Measurements from ENCODE around the gene CFAP97. TPM values are rescaled to one million over a fixed set of nuclear protein-coding genes. Genes with fewer than 3 reads are reported as not detected.

The CFAP97 gene
- total and polyA plus RNA-seq, 2 donors from 2014 or later, result 8.0 to 39.4 TPM

DNA sequence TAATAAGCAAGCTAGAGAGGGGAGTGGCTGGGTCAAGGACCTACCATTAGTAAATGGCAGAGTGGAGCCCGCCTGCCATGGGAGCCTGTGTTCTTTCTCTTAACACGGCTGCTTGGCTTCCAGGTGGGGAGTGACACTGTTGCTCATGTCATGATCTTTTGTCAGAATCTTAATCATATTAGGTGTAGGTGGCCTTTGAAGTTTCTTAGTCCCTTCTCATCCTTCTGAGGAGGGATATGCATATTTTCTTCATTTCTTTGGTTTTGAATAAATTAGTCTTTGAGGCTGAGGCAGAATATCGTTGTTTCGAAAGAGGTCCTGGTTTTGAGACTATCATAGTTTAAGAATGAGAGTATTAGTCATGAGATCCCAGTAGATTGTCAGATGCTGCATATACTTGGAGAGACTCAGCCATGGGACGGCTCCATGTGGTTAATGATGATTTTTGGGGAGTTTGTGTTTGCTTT is 34.4 kb upstream of the CFAP97 start:
- TF ChIP-seq, protein P1, sequence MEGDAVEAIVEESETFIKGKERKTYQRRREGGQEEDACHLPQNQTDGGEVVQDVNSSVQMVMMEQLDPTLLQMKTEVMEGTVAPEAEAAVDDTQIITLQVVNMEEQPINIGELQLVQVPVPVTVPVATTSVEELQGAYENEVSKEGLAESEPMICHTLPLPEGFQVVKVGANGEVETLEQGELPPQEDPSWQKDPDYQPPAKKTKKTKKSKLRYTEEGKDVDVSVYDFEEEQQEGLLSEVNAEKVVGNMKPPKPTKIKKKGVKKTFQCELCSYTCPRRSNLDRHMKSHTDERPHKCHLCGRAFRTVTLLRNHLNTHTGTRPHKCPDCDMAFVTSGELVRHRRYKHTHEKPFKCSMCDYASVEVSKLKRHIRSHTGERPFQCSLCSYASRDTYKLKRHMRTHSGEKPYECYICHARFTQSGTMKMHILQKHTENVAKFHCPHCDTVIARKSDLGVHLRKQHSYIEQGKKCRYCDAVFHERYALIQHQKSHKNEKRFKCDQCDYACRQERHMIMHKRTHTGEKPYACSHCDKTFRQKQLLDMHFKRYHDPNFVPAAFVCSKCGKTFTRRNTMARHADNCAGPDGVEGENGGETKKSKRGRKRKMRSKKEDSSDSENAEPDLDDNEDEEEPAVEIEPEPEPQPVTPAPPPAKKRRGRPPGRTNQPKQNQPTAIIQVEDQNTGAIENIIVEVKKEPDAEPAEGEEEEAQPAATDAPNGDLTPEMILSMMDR (IDR thresholded peaks at IDR 0.05; ENCODE audit: borderline replicate concordance, extremely low read depth, insufficient read depth), result no peak
- Histone ChIP-seq H3K27ac (ENCODE audit: low read depth in 2 of 2, low read length in 2 of 2) (no peak overlapping the region), H3K4me1 (ENCODE audit: control insufficient read depth in 2 of 3, insufficient read depth in 2 of 3, low read depth in 1 of 3, low read length in 3 of 3) (no peaks in the 10 kb centered on the region), H3K27me3 (ENCODE audit: control insufficient read depth, insufficient read depth, low read length) (no peaks in the 10 kb centered on the region), H3K4me3 (ENCODE audit: low read length in 3 of 3) (no peak overlapping the region), H3K9me3 (ENCODE audit: control insufficient read depth in 2 of 3, insufficient read depth in 1 of 3, low read length in 3 of 3) (peaks cover 0 to 4% (median 0%) of the 10 kb centered on the region in 3 donors), H3K36me3 (ENCODE audit: control insufficient read depth in 2 of 3, insufficient read depth in 3 of 3, low read length in 3 of 3) (no peaks in the 10 kb centered on the region), H3K9ac (ENCODE audit: low read length in 3 of 3) (no peak overlapping the region)
- intact Hi-C loops (cut with DNase I), result no loop called here
- DNase-seq (no peak), FAIRE-seq (no peak)

DNA sequence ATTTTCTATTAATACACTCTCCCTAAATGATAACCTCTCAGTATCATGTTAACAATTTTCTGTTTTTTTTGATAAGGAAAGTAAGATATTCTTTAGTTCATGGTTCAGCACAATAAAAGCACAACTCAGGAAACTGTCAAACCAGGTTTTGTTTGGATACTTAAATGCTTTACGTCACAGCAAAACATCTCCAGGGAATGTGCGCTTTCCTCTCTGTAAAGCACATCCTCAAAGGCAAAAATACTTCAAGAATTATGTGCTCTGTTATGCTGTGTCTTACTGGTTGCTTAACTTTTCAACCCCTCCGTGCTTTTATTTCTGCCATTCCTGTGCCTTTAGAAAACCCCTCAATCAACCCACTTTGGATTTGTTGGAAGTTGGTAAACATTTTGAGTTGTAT is 33.4 kb upstream of the CFAP97 start:
- TF ChIP-seq, protein P1 (IDR thresholded peaks at IDR 0.05; ENCODE audit: borderline replicate concordance, extremely low read depth, insufficient read depth), result no peak
- H3K4me1 ChIP-seq (ENCODE audit: control insufficient read depth in 2 of 3, insufficient read depth in 2 of 3, low read depth in 1 of 3, low read length in 3 of 3), result no peaks in the 10 kb centered on the region
- peak overlapping the region in 1 of 2 donors; percentile 54 for H3K27ac ChIP-seq (ENCODE audit: low read depth in 2 of 2, low read length in 2 of 2)
- DNase-seq, result peak in 1 of 5 donors; percentile 64
- no peak overlapping the region for H3K9ac ChIP-seq (ENCODE audit: low read length in 3 of 3)
- no peaks in the 10 kb centered on the region for H3K36me3 ChIP-seq (ENCODE audit: control insufficient read depth in 2 of 3, insufficient read depth in 3 of 3, low read length in 3 of 3)
- intact Hi-C loops (cut with DNase I), result no loop called here
- no peak for FAIRE-seq
- H3K27me3 ChIP-seq (ENCODE audit: control insufficient read depth, insufficient read depth, low read length), result no peaks in the 10 kb centered on the region
- no peak overlapping the region for H3K4me3 ChIP-seq (ENCODE audit: low read length in 3 of 3)
- H3K9me3 ChIP-seq (ENCODE audit: control insufficient read depth in 2 of 3, insufficient read depth in 1 of 3, low read length in 3 of 3), result peaks cover 0 to 4% (median 0%) of the 10 kb centered on the region in 3 donors

DNA sequence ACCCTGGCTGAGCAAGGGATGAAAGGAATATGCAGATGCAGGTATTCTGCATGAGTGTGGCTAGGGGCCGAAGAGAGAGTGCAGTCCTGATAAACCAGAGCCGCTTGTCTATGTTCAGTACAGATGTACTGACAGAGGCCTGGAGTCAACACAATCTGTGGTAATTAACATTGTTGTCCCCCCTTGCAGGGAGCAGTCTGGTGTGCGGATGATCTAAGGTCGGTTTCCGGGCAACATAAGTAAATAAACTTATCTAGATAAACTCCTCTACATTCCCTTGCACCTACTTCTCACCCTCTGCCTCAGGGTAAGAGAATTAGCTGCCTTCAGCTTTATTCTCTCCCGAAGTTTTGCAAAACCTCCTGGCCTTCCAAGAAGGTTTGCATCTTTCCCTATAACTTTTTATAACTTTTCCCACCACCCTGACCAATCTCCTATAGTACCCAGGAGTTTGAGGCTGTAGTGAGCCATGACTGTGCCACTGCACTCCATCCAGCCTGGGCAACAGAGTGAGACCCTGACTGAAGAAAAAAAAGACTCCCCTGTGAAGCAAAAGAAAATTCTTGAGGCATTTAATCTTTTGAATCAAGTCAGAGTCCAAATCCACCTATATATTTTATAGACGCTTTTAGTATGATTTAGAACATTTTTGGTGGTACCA is 32.2 kb upstream of the CFAP97 start:
- FAIRE-seq, result no peak
- H3K27ac ChIP-seq (ENCODE audit: low read depth in 2 of 2, low read length in 2 of 2), result no peak overlapping the region

More for the DNA sequence above, 32.2 kb upstream of the CFAP97 start:
- Histone ChIP-seq H3K9ac (ENCODE audit: low read length in 3 of 3) (no peak overlapping the region), H3K4me3 (ENCODE audit: low read length in 3 of 3) (no peak overlapping the region), H3K36me3 (ENCODE audit: control insufficient read depth in 2 of 3, insufficient read depth in 3 of 3, low read length in 3 of 3) (no peaks in the 10 kb centered on the region), H3K27me3 (ENCODE audit: control insufficient read depth, insufficient read depth, low read length) (no peaks in the 10 kb centered on the region), H3K9me3 (ENCODE audit: control insufficient read depth in 2 of 3, insufficient read depth in 1 of 3, low read length in 3 of 3) (peaks cover 0 to 4% (median 0%) of the 10 kb centered on the region in 3 donors), H3K4me1 (ENCODE audit: control insufficient read depth in 2 of 3, insufficient read depth in 2 of 3, low read depth in 1 of 3, low read length in 3 of 3) (no peaks in the 10 kb centered on the region)
- TF ChIP-seq, protein P1 (IDR thresholded peaks at IDR 0.05; ENCODE audit: borderline replicate concordance, extremely low read depth, insufficient read depth), result no peak
- DNase-seq, result peak in 3 of 5 donors; percentile 38 to 54 (median 54)
- intact Hi-C loops (cut with DNase I), result no loop called here

Data from kidney (tissue), 14 donors.